Stomach (tissue), 4 donors: ENCODE data around the gene IL18R1.

ENCODE experiments used
- POLR2A ChIP-seq, 4 donors: fragments of 450-650 bp; IDR thresholded peaks; one replicate each; pipeline ENCODE4 v1.6.1; 2016; ENCODE audit warnings: antibody characterized with exemption in 4 of 4, control low read depth in 2 of 4, mild to moderate bottlenecking in 1 of 4, moderate library complexity in 1 of 4
- TF ChIP-seq, protein P1 (sequence below), 7 experiments: fragments of 450-650 bp in 4 of 7; fragments of 200-600 bp in 3 of 7; sonication (generic) in 3 of 7; IDR thresholded peaks; one replicate each; pipeline ENCODE4 v1.5.1; 2016 to 2019; ENCODE audit warnings: antibody characterized with exemption in 7 of 7, control low read depth in 2 of 7, mild to moderate bottlenecking in 1 of 7

DNA sequence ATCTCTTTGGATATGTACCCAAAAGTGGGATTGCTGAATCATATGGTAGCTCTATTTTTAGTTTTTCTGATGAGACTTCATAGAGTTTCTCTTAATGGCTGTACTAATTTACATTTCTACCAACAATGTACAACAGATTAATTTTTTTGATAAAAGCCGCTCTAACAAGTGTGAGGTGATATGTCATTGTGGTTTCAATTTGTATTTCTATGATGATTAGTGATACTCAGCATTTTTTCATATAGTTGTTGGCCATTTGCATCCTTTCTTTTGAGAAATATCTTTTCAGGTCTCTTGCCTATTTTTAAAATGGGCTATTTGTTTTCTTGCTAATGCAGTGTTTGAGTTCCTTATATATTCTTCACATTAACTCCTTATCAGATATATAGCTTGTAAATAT is 71.7 kb downstream of the IL18R1 start:
- TF ChIP-seq POLR2A (IDR thresholded peaks at IDR 0.05) = no peak
- TF ChIP-seq, protein P1, sequence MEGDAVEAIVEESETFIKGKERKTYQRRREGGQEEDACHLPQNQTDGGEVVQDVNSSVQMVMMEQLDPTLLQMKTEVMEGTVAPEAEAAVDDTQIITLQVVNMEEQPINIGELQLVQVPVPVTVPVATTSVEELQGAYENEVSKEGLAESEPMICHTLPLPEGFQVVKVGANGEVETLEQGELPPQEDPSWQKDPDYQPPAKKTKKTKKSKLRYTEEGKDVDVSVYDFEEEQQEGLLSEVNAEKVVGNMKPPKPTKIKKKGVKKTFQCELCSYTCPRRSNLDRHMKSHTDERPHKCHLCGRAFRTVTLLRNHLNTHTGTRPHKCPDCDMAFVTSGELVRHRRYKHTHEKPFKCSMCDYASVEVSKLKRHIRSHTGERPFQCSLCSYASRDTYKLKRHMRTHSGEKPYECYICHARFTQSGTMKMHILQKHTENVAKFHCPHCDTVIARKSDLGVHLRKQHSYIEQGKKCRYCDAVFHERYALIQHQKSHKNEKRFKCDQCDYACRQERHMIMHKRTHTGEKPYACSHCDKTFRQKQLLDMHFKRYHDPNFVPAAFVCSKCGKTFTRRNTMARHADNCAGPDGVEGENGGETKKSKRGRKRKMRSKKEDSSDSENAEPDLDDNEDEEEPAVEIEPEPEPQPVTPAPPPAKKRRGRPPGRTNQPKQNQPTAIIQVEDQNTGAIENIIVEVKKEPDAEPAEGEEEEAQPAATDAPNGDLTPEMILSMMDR (IDR thresholded peaks at IDR 0.05) = no peak
